Endothelial cell of umbilical vein (primary cell): ENCODE data around the gene SYNCRIP. TPM values are rescaled to one million over a fixed set of nuclear protein-coding genes. Genes with fewer than 3 reads are reported as not detected.

Experiments used
- BruUV-seq: library from RNA; stranded (reverse); fragments of 400-500 nt; replicated peaks from 2 replicates; lab custom pipeline; 2021; lab: Mats Ljungman, UMichigan
- CTCF ChIA-PET: fragments of 300-600, 350-600 bp; sonication (Branson Sonifier 250); formaldehyde crosslinking; loops from one replicate; lab custom pipeline; 2021; ENCODE audit warnings: antibody characterized with exemption, inconsistent platforms; lab: Charles Lee
- POLR2A ChIA-PET: fragments of 300-600, 350-600 bp; sonication (Branson Sonifier 250); formaldehyde crosslinking; loops from one replicate; lab custom pipeline; 2021; ENCODE audit warnings: antibody characterized with exemption, inconsistent platforms; lab: Charles Lee
- DNase-seq: peaks from one replicate; pipeline ENCODE4 v3.0.0-alpha.2; 2011; ENCODE audit warnings: low read depth, low spot score
- FAIRE-seq: peaks from 2 replicates; lab custom pipeline; 2011; peaks lifted over from hg19 to GRCh38; lab: Jason Lieb, UNC
- H2AFZ ChIP-seq: 2 replicates; pipeline ENCODE4 v1.6.0; 2012; ENCODE audit warnings: low read depth, low read length, control low read depth, inconsistent platforms
- H3K27ac ChIP-seq: 2 replicates; pipeline ENCODE4 v1.5.1; 2011; ENCODE audit warnings: low read depth, mild to moderate bottlenecking, control low read depth, low read length, moderate library complexity; ENCODE audit not compliant: insufficient read depth
- H3K27me3 ChIP-seq, 2 experiments: 2 replicates each; pipeline versions ENCODE4 v1.6.0 to v1.6.1; 2011; ENCODE audit warnings: low read length in 2 of 2, mixed read lengths in 1 of 2; ENCODE audit not compliant: control insufficient read depth in 2 of 2, insufficient read depth in 2 of 2
- H3K36me3 ChIP-seq, 2 experiments: 2 replicates in 1 of 2; 3 replicates in 1 of 2; pipeline ENCODE4 v1.5.1; 2011; ENCODE audit warnings: low read length in 2 of 2, mild to moderate bottlenecking in 1 of 2, moderate library complexity in 1 of 2; ENCODE audit not compliant: control insufficient read depth in 2 of 2, insufficient read depth in 2 of 2; ENCODE audit errors: extremely low read depth in 1 of 2
- H3K4me1 ChIP-seq: 3 replicates; pipeline ENCODE4 v1.5.1; 2011; ENCODE audit warnings: mild to moderate bottlenecking, low read length; ENCODE audit not compliant: control insufficient read depth, insufficient read depth; ENCODE audit errors: extremely low read depth
- H3K4me2 ChIP-seq: 2 replicates; pipeline ENCODE4 v1.6.1; 2011; ENCODE audit warnings: low read length, control low read depth, mixed read lengths; ENCODE audit not compliant: insufficient read depth
- H3K4me3 ChIP-seq, 3 experiments: fragments of 200-600 bp in 1 of 3; sonication (generic), shearing (Covaris generic) in 1 of 3; replicated peaks in 1 of 3; 2 replicates each; pipeline ENCODE4 v1.5.1; 2011 to 2016; ENCODE audit warnings: control low read depth in 3 of 3, low read length in 3 of 3, mild to moderate bottlenecking in 2 of 3, inconsistent platforms in 1 of 3, low read depth in 1 of 3, moderate library complexity in 1 of 3; ENCODE audit not compliant: insufficient read depth in 1 of 3
- H3K79me2 ChIP-seq: 2 replicates; pipeline ENCODE4 v1.6.0; 2012; ENCODE audit warnings: low read length, inconsistent platforms; ENCODE audit not compliant: control insufficient read depth, insufficient read depth
- H3K9ac ChIP-seq: replicated peaks from 2 replicates; pipeline ENCODE3; 2011; ENCODE audit warnings: low read length, control low read depth; ENCODE audit not compliant: insufficient read depth; ENCODE audit errors: extremely low read depth
- H3K9me1 ChIP-seq: replicated peaks from 3 replicates; pipeline ENCODE4 v1.6.0; 2011; ENCODE audit warnings: mild to moderate bottlenecking, low read length; ENCODE audit not compliant: control insufficient read depth, insufficient read depth; ENCODE audit errors: extremely low read depth
- H3K9me3 ChIP-seq: replicated peaks from 2 replicates; pipeline ENCODE4 v1.5.1; 2012; ENCODE audit warnings: low read length, inconsistent platforms; ENCODE audit not compliant: control insufficient read depth, insufficient read depth
- H4K20me1 ChIP-seq: replicated peaks from 2 replicates; pipeline ENCODE3; 2011; ENCODE audit warnings: mild to moderate bottlenecking, low read length; ENCODE audit not compliant: control insufficient read depth, insufficient read depth; ENCODE audit errors: extremely low read depth
- EZH2 ChIP-seq: IDR thresholded peaks from 2 replicates; pipeline ENCODE4 v1.6.1; 2012; ENCODE audit warnings: borderline replicate concordance, low read depth, mild to moderate bottlenecking, moderate library complexity, low read length, inconsistent platforms; ENCODE audit not compliant: severe bottlenecking
- FOS ChIP-seq: IDR thresholded peaks from 2 replicates; pipeline ENCODE4 v1.6.1; 2011; ENCODE audit warnings: mild to moderate bottlenecking, low read length, moderate library complexity, borderline replicate concordance; ENCODE audit not compliant: insufficient read depth
- GATA2 ChIP-seq: IDR thresholded peaks from 2 replicates; pipeline ENCODE4 v1.7.0; 2011; ENCODE audit warnings: low read depth, mild to moderate bottlenecking, moderate library complexity, mixed read lengths, low read length; ENCODE audit not compliant: insufficient read length, insufficient read depth
- JUN ChIP-seq: IDR thresholded peaks from 2 replicates; pipeline ENCODE4 v1.6.1; 2011; ENCODE audit warnings: borderline replicate concordance, low read depth; ENCODE audit not compliant: insufficient read length, insufficient read depth
- MYC ChIP-seq: IDR thresholded peaks from one replicate; pipeline ENCODE4 v1.6.1; 2011; ENCODE audit warnings: mild to moderate bottlenecking, low read depth, low read length
- POLR2AphosphoS5 ChIP-seq: IDR thresholded peaks from 2 replicates; pipeline ENCODE4 v1.6.1; 2012; ENCODE audit warnings: low read depth, mild to moderate bottlenecking, control low read depth, low read length, moderate library complexity; ENCODE audit not compliant: insufficient read depth
- dilution Hi-C: fragments of 300-500 bp; cut with MboI; formaldehyde crosslinking; loops from one replicate; pipeline ENCODE4 v1.15.0; 2019; ENCODE audit warnings: low sequenced_read_pairs; ENCODE audit not compliant: extremely low pct_ligation_motif_present
- intact Hi-C: fragments of 100-400 bp; cut with micrococcal nuclease; formaldehyde crosslinking; loops from one replicate; pipeline ENCODE4 v1.10.0; 2022
- polyA plus RNA-seq, 4 experiments: library from polyadenylated mRNA; depleted of rRNA in 3 of 4; stranded (reverse) in 3 of 4; unstranded in 1 of 4; fragments of >200 nt; gene quantifications; 2 replicates each; pipeline versions ENCODE4 v1.2.1 to v1.2.3, GENCODE V29; 2011 to 2012; ENCODE audit warnings: missing spikeins in 1 of 4
- total RNA-seq: library from RNA; stranded (reverse); gene quantifications from 2 replicates; pipeline ENCODE4 v1.2.3, GENCODE V29; 2021
- TF ChIP-seq, protein P1 (sequence below), 2 donors: IDR thresholded peaks; 1 replicate in 1 of 2; 2 replicates in 1 of 2; pipeline ENCODE4 v1.5.1; 2011; ENCODE audit warnings: low read length in 2 of 2, mild to moderate bottlenecking in 2 of 2, moderate library complexity in 2 of 2, control low read depth in 1 of 2, inconsistent platforms in 1 of 2, low read depth in 1 of 2; ENCODE audit not compliant: insufficient read depth in 1 of 2; ENCODE audit errors: extremely low read depth in 1 of 2

The SYNCRIP gene
- total and polyA plus RNA-seq, 2 donors (not counting 3 experiments of a cell fraction or from before 2014, with no cell fraction given) = 16.3 to 155 TPM

DNA sequence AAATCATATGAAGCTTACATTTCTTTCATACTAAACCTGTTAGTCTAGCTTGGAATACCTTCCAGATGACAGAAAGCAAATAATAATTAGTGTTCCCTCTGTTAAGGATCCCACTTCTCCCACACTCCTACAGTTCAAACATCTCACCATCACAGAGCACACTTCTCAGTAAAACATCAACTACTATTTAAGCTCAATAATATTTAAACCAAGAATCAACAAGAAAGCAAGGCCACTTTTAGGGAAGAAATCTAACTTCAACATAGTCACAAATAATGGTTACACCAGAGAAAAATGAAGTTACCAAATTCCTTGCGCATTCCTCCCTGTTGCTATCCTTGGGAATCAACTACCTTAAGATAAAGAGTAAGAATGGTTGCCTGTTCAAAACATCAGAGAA lies 50.7 kb downstream of the SYNCRIP start:
- H3K9me3 ChIP-seq = no peaks in the 10 kb centered on the region
- H3K27ac ChIP-seq = no peak overlapping the region
- no peaks in the 10 kb centered on the region for H3K9me1 ChIP-seq
- peak overlapping the region; percentile 96 for H3K4me2 ChIP-seq
- ChIA-PET CTCF (no interaction called here), POLR2A (interaction anchor here (4.0 kb wide), 1 partner anchor 86 kb away, joined by 21 read pairs; no protein-coding TSS in a partner anchor)
- no TSS peak for BruUV-seq
- H3K9ac ChIP-seq = no peak overlapping the region
- H3K79me2 ChIP-seq = peaks cover 52% of the 10 kb centered on the region
- H4K20me1 ChIP-seq = no peaks in the 10 kb centered on the region
- intact Hi-C loops = loop anchor here (2.0 to 5.0 kb wide), 3 partner anchors 87 to 273 kb away; no protein-coding TSS in a partner anchor
- FAIRE-seq = no peak
- no peaks in the 10 kb centered on the region for H3K36me3 ChIP-seq
- dilution Hi-C loops = no loop called here
- no peak for DNase-seq
- no peak overlapping the region for H2AFZ ChIP-seq
- no peak for TF ChIP-seq JUN
- no peak for TF ChIP-seq FOS
- TF ChIP-seq EZH2 = no peak
- TF ChIP-seq MYC = no peak
- TF ChIP-seq POLR2AphosphoS5 = no peak
- H3K4me3 ChIP-seq = peak overlapping the region in 1 of 3 experiments; percentile 26
- H3K4me1 ChIP-seq = peaks cover 16% of the 10 kb centered on the region
- no peaks in the 10 kb centered on the region for H3K27me3 ChIP-seq

DNA sequence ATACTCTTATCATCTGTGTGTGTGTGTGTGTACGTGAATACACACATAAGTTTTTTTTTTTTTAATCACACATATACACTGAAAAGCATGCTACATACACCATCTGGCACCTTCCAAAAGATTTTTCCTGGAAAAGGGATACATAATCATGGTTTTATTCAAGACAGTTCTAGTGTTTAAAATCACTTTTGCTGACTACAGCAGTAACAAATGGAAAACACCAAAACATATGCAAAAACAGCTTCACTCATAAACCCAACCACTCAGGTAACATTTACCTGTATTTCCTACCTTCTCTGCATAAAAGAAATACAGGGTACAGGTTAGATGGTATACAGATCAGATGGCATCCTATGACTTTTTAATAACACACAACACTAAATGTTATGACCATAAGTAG lies 51.5 kb downstream of the SYNCRIP start:
- no TSS peak for BruUV-seq
- FAIRE-seq = no peak
- Histone ChIP-seq H2AFZ (no peak overlapping the region), H3K4me3 (no peak overlapping the region), H3K27me3 (no peaks in the 10 kb centered on the region), H3K36me3 (no peaks in the 10 kb centered on the region), H3K4me2 (no peak overlapping the region), H3K79me2 (peaks cover 58% of the 10 kb centered on the region), H3K9me3 (no peaks in the 10 kb centered on the region), H3K9ac (no peak overlapping the region), H3K9me1 (no peaks in the 10 kb centered on the region), H3K4me1 (peaks cover 16% of the 10 kb centered on the region), H4K20me1 (peaks cover under 1% of the 10 kb centered on the region), H3K27ac (no peak overlapping the region)
- dilution Hi-C loops = no loop called here
- CTCF ChIA-PET = no interaction called here
- no peak for TF ChIP-seq POLR2AphosphoS5
- no peak for TF ChIP-seq GATA2
- TF ChIP-seq, protein P1, sequence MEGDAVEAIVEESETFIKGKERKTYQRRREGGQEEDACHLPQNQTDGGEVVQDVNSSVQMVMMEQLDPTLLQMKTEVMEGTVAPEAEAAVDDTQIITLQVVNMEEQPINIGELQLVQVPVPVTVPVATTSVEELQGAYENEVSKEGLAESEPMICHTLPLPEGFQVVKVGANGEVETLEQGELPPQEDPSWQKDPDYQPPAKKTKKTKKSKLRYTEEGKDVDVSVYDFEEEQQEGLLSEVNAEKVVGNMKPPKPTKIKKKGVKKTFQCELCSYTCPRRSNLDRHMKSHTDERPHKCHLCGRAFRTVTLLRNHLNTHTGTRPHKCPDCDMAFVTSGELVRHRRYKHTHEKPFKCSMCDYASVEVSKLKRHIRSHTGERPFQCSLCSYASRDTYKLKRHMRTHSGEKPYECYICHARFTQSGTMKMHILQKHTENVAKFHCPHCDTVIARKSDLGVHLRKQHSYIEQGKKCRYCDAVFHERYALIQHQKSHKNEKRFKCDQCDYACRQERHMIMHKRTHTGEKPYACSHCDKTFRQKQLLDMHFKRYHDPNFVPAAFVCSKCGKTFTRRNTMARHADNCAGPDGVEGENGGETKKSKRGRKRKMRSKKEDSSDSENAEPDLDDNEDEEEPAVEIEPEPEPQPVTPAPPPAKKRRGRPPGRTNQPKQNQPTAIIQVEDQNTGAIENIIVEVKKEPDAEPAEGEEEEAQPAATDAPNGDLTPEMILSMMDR (IDR thresholded peaks at IDR 0.05; ENCODE audit: extremely low read depth in 1 of 2, insufficient read depth in 1 of 2, low read depth in 1 of 2, low read length in 2 of 2) = no peak
- intact Hi-C loops = loop anchor here (5.0 kb wide), 1 partner anchor 234 kb away; no protein-coding TSS in a partner anchor
- POLR2A ChIA-PET = no interaction called here
- DNase-seq = no peak
